ENCODE results near the gene MMP14.

- TF ChIP-seq CTCF (IDR thresholded peaks at IDR 0.05): no peak
- TF ChIP-seq POLR2A (IDR thresholded peaks at IDR 0.05): no peak
Observed at GRCh38 chr14:22888662-22889061, 52.3 kb downstream of the MMP14 start.

Data from testis (tissue), 2 donors.